ENCODE results near the gene YPEL4.

Gene YPEL4

DNA sequence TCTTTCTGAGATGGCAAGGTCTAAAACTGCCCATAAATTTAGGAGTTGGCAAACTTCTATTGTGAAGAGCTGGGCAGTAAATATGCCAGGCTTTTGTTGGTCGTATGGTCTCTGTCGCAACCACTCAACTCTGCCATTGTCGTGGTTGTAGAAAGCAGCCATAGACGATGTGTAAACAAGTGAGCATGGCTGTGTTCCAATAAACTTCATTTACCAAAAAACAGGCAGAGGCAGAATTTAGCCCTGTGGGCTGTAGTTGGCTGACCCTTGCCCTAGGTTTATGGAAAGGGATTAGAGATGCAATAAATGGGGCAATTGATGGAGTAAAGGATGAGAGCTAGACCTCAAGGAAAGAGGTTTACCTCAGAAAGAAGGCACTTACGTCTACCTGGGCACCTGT lies 17.6 kb downstream of the YPEL4 start:
- no peak for DNase-seq (ENCODE audit: low spot score)

DNA sequence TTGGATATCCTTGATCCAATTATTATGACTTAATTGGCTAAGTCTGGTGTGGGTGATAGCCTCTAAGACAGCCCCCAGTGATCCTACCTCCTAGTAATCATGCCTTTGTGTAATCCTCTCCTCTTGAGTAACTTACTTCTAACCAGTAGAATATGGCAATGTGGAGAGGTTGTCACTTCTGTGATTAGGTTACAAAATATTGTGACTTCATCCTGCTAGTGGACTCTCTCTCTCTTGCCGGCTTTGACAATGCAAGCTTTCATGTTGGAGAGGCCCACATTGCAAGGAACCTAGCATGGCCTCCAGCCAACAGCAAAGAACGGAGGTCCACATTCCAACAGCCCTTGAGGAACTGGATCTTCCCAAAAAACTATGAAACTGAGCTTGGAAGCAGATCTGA lies 19.5 kb downstream of the YPEL4 start:
- DNase-seq (ENCODE audit: low spot score) = no peak

DNA sequence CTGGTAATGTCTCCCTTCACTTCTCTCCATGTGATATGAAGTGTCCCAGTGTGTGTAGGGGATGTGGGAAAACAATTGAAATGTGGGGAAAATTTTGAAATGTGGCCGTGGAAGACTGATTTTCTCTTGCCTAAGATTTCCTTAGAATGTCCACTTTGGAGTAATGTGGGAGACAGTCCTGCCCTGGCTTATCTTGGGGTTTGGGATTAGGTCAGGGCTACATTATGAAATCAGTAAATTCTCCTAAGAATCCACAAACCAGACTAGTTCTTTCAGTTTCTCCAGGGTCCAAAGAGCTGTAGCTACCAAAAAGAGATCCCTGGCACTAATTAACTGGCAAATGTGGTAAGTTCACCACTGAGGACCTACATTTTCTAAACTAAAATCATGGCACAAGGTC lies 22.8 kb downstream of the YPEL4 start:
- DNase-seq (ENCODE audit: low spot score) = no peak

DNA sequence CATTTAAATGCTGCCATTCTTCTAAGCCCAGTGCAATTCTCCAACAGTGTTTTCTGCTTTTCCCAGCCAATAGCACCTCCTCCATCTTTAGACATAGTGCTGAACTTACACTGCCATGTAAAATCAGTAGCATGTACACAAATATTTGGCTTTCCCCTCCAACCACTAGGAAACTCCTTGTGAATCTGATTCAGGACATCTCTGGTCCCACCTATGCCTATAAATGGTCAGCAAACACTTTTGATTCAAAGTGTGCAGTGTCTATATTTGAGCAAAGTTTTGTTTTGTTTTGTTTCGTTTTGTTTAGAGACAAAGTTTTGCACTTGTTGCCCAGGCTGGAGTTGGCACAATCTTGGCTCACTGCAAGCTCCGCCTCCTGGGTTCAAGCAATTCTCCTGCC lies 24.8 kb downstream of the YPEL4 start:
- DNase-seq (ENCODE audit: low spot score) = no peak

DNA sequence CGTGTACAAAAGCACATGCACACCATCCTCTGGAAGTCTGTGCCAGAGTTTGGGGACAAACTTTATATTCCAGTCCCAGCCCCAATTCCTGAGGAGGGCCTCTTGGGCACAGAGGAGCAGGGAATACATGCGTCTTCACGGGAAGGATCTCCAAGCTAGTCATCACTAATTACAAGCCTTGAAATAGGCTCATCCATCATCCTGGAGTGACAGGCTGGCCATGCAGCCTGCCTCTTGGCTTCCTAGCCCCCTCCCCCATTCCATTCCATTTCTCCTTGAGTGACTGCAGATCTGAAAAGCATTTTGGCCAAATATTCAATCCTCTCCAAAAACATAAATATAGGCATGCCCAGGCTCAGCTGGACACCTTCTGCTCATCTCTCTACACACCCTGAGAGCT lies 27.4 kb downstream of the YPEL4 start:
- DNase-seq (ENCODE audit: low spot score) = no peak

DNA sequence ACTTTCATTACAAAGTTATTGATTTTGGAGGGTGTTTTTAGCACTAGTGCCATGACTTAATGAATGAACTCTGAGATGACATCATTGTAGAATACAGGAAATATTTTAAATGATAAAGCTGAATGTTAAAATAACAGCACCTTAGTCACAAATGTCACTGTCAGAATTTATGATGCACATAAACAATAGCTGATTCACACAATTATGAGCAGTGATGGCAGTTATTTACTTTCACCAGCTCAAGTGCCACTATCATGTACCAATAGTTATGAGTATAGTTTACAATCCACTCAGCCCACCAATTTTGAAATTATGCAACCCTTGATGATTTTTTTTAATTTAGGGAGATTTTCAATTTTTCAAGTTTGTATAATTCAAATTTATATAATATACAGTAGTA lies 29.2 kb downstream of the YPEL4 start:
- DNase-seq (ENCODE audit: low spot score) = no peak

DNA sequence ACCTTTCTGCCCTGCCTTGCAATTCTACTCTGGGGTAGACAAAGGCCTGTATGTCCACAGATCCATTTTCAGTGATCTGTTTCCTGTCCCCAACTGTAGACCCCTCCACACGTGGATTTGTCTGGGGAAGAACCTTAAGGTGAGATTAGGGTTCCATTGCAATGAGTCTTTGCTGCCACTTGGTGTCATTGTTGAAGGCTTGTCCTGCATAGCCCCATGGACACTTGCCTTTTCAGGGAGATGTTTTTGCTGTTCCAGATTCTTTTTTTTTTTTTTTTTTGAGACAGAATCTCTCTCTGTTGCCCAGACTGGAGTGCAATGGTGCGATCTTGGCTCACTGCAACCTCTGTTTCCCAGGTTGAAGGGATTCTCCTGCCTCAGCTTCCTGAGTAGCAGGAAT lies 30.4 kb downstream of the YPEL4 start:
- no peak for DNase-seq (ENCODE audit: low spot score)

DNA sequence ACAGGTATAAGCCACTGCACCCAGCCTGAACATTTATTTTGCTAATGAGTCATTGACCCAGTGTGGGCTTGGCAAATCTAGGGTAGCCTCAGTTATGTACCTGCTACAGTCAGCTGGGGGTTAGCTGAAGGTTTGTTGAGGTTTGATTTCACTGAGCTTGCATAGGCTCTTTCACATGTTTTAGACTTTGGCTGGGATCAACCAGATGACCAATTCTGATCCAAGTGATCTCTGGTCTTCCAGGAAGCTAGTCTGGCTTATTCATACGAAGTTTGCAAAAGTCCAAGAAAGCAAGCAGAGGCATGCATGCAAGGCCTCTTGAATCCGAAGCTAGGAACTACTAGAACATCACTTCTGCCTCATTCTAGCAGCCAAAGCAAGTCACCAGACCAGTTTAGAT lies 31.3 kb downstream of the YPEL4 start:
- no peak for DNase-seq (ENCODE audit: low spot score)

DNA sequence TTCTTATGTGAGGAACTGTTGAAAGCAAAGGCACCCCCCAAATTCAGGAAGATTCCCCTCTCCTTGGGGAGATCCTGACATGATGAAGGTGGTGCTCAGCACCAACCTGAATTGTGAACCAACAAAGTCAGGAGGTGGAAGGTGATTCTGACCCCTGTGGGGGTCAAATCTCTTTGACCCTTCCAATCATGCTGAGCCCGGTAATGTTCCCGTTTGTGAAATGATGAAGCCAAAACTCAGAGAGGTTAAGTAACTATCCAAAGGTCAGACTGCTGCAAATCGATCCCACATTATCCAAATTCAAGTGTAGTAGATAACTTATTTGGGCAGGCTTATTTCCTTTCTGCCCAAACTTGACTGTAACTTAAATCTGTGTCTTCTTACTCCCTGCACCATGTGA lies 33.1 kb downstream of the YPEL4 start:
- no peak for DNase-seq (ENCODE audit: low spot score)

DNA sequence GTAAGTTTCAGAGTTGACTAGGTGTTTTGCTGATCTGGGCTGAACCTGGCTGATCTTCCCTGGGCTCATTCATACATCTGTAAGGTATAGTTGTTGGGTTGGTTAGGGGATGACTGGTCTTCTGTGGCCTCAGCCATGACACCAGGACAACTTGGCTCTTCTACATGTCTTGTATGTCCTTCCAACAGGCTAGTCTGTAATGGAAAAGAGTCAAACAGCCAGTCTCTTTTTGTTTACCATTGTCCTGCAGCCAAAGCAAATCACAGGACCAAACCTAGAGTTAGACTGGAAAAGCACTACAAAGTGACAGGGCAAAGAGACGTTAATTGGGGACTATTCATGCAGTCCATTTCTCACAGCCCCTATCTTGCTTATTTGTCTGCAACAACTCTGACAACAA lies 34.4 kb downstream of the YPEL4 start:
- no peak for DNase-seq (ENCODE audit: low spot score)

DNA sequence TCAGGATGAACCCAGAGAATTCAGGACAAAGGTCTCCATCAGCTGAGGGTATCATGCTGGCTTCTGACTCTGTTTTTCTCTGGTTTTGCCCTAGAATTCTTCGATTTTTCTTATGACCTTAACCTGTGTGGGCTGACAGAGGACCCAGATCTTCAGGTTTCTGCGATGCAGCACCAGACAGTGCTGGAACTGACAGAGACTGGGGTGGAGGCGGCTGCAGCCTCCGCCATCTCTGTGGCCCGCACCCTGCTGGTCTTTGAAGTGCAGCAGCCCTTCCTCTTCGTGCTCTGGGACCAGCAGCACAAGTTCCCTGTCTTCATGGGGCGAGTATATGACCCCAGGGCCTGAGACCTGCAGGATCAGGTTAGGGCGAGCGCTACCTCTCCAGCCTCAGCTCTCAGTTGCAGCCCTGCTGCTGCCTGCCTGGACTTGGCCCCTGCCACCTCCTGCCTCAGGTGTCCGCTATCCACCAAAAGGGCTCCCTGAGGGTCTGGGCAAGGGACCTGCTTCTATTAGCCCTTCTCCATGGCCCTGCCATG lies 35.4 kb downstream of the YPEL4 start:
- no peak for DNase-seq (ENCODE audit: low spot score)

DNA sequence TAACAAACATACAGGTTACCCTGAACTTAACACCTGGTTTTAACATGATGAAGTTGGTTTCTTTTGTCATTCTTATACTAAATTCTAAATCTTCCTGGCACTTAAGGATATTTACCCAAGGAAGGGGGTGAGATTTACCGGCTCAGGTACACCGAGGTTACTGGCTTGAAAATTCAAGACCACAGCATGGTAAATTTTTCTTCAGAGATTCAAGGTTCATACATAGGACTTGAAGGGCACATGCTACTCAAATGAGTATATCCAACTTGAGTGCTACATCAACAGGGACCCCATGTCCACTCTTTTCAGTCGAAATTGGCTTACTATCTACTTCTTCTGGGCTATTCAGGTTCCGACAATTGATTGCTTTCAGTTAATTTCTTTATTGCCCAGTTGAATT lies 39.5 kb downstream of the YPEL4 start:
- DNase-seq (ENCODE audit: low spot score) = no peak

DNA sequence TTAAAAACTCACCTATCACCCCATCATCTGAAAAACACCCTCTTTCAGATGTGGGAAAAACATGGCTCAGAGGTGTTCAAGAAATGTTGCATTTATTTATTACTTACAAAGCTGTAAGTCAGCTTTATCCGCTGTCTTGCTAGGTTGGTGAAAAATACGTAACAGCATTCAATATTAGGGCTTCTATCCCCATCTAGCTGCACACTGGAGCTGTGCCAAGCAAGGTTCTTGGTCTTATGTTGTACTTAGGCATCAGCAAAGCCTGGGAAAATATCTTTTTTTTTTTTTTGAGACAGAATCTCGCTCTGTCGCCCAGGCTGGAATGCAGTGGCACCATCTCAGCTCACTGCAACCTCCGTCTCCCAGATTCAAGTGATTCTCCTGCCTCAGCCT lies 44.7 kb downstream of the YPEL4 start:
- DNase-seq (ENCODE audit: low spot score) = peak; percentile 14

DNA sequence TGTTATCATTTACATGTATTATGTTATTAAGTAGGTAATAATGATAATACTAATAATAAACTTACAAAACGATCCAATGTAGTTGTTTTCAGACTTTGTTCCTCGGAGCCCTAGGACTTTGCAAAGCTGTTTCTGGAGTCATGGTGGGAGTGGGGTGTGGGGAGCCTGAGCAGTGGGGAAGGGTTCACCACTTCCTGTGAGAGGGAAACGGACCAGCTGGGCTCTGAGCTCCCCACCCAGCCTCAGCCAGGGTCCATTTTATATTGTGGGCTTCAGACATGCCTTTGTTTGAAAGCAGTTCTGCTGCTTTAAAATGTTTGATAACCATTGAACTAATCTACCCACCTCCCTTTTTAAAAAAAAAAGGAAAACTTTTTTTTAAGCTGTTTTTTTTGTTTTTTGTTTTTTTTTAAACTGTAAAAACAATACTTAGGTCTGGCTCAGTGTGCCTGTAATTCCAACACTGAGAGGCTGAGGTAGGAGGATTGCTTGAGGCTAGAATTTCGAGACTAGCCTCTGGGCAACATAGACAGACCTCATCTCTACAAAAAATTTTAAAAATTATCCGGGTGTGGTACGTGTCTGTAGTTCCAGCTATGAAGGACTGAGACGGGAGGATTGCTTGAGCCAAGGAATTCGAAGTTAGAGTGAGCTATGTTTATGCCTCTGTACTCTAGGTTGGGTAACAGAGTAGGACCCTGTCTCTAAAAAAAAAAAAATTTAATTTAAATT lies 45.2 kb downstream of the YPEL4 start:
- DNase-seq (ENCODE audit: low spot score) = no peak

DNA sequence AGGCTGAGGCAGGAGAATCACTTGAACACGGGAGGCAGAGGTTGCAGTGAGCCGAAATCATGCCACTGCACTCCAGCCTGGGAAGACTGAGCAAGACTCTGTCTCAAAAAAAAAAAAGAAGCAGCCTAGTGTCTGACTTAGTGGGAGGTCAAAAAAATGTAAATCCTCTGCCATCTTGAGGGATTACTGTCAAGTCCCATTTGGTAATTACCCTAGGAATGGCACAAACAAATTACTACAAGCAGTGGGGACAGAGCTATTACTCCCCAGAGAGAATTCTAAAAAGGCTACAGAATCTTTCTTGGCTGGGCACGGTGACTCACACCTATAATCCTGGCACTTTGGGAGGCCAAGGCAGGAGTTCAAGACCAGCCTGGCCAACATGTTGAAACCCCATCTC lies 48.4 kb downstream of the YPEL4 start:
- DNase-seq (ENCODE audit: low spot score) = no peak

DNA sequence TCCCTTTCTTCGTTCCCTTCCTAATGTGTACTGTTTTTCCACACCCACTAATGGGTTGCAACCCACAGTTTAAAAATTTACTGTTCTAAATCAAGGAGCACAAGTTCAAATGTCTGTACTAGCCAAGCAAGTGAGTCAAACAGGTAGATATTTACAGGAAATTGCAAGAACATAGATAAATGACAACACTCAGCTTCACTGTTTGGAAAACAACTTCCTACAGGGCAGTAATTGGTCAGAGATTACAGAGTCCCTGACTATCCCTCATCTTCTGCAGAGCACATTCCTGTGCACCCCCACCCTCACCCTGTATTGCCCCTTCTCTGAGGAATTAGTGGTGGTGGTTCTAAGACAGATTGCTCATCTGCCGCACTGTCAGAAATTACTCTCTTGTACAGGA lies 50.3 kb downstream of the YPEL4 start:
- peak; percentile 29 for DNase-seq (ENCODE audit: low spot score)

DNA sequence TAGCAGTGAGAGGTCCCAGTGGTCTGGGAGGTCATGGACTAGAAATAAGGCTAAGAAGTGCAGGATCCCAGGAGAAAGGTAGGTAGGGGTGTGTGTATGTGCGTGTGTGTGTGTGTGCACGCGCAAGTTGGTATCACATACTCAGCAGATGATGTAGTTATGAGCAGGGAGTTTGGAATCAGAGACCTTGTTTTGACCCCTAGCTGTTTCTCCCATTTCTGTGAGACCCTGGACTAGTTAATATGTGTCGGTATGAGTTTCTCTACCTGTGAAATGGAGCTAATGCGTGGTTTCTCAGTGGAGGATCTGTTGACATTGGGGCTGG lies 50.9 kb downstream of the YPEL4 start:
- DNase-seq (ENCODE audit: low spot score) = peak; percentile 25

DNA sequence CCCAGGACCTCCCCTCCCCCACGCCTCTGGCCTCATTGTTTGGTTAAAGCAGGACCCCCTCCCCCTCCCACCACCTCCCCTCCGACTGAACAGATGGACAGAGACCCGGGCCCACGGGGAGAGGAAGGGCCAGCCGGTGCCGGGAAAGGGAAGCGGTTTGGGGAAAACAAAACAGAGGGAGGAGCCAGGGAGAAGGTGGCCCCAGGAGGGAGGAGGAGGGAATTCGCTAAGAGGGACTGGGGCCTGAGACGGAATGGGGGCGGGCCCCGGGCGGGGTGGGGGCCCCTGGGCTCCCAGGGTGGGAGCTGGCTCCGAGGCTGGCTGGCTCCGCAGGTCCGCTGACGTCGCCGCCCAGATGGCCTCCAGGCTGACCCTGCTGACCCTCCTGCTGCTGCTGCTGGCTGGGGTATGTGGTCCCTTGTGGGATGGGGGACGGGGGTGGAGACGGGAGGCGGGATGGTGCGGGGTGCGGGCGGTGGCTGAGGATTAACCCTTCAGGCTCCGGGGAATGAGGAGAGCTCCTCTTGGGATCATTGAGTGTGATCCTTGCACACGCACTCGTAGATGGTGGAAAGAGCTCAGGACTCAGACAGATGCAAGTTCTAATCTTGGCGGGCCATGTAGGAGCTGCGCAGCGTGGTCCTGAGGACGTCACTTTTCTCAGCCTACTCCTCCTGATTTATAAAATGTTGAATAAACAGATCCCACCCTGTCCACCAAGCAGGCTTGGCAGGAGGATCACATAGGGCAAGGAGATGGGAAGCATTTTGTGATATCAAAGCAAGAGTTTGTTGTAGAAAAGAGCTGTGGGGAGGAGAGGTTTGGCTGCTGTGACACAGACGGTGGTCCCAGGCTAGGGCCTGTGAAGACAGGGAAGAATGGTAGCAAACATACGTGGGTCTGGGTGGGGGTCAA lies 51.5 kb downstream of the YPEL4 start:
- peak; percentile 85 for DNase-seq (ENCODE audit: low spot score)

DNA sequence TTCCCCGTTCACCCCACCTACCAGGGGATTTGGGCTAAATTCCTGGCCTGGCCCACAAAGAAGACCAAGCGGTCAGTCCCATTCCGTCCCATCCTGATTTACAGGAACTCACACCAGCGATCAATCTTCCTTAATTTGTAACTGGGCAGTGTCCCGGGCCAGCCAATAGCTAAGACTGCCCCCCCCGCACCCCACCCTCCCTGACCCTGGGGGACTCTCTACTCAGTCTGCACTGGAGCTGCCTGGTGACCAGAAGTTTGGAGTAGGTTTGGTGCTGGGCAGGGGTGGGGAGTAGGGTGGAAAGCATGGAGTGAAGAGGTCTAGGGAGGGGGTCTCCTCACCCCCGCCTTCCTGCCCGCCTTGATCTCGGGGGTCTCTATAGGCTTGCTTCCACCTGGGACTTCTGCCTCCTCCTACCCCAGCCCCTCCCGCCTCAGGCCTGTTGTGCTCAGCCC lies 52.2 kb downstream of the YPEL4 start, which contains the start of gene SERPING1:
Gene SERPING1, plus strand, starts transcription at position 225 of the 455 bp plus-strand sequence. CDS start 586 bp downstream, outside the sequence.
- DNase-seq (ENCODE audit: low spot score) = peak; percentile 60

DNA sequence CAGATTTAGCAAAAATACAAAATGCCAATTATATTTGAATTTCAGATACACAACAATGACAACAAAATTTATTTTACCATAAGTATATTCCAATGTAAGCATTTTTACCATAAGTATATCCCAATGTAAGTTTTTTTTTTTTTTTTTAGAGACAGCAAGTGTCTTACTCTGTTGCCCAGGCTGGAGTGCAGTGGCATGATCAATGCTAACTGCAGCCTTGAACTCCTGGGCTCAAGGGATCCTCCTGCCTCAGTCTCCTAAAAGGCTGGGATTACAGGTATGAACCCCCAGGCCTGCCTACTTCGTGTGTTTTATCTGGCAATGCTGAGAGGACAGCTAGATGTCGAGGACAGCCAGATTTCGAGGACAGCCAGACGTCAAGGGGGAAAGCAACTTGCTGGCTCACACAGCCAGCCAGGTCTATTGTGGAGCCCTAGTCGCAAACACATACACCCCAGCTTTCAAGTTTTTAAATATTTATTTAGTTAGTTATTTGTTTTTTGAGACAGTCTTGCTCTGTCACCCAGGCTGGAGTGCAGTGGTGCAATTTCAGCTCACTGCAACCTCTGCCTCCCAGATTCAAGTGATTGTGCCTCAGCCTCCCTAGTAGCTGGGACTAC lies 53.3 kb downstream of the YPEL4 start:
- no peak for DNase-seq (ENCODE audit: low spot score)

Measured in cerebellar cortex (tissue), 1 donor.